GM12878 (cell line): ENCODE measurements around the gene CRX.
"Not testable (repeated sequence)": the region's sequence is repeated elsewhere in the genome, so short reads cannot be mapped to it uniquely, and the experiment has no call there.

ENCODE experiments used
- ASH2L ChIP-seq: fragments of 300-600, 200-600 bp; sonication (generic); IDR thresholded peaks from 2 replicates; pipeline ENCODE4 v1.6.1; 2017; ENCODE audit warnings: low read depth, mild to moderate bottlenecking, borderline replicate concordance
- BCL11A ChIP-seq: IDR thresholded peaks from 2 replicates; pipeline ENCODE4 v1.6.1; 2011; ENCODE audit warnings: low read depth, low read length
- EP300 ChIP-seq, 2 experiments: fragments of 150-350 bp in 1 of 2; IDR thresholded peaks; 2 replicates each; pipeline ENCODE4 v1.6.1; 2011 to 2012; ENCODE audit warnings: low read depth in 2 of 2, low read length in 2 of 2, borderline replicate concordance in 1 of 2, improper control_type of control experiment in 1 of 2, inconsistent platforms in 1 of 2; ENCODE audit not compliant: control insufficient read depth in 1 of 2
- HDAC2 ChIP-seq: fragments of 200-600 bp; sonication (generic); IDR thresholded peaks from 2 replicates; pipeline ENCODE4 v1.6.1; 2017
- MXI1 ChIP-seq: fragments of 150-350 bp; IDR thresholded peaks from 2 replicates; pipeline ENCODE4 v1.6.1; 2011; ENCODE audit warnings: low read depth, mild to moderate bottlenecking, inconsistent platforms, low read length, improper control_type of control experiment
- POLR2A ChIP-seq: IDR thresholded peaks from 2 replicates; pipeline ENCODE4 v1.6.1; 2011; ENCODE audit warnings: low read depth, mild to moderate bottlenecking, low read length
- POLR2AphosphoS2 ChIP-seq: IDR thresholded peaks from 2 replicates; pipeline ENCODE4 v1.6.1; 2011; ENCODE audit warnings: low read depth, mild to moderate bottlenecking, low read length, improper control_type of control experiment, moderate library complexity
- POLR2AphosphoS5 ChIP-seq: IDR thresholded peaks from 2 replicates; pipeline ENCODE4 v1.6.1; 2011; ENCODE audit warnings: mild to moderate bottlenecking, low read length, inconsistent platforms
- SUPT20H ChIP-seq: IDR thresholded peaks from 2 replicates; pipeline ENCODE4 v1.6.1; 2011; ENCODE audit warnings: low read depth, mild to moderate bottlenecking, low read length, moderate library complexity, borderline replicate concordance; ENCODE audit not compliant: control insufficient read depth
- TCF3 ChIP-seq: IDR thresholded peaks from 2 replicates; pipeline ENCODE4 v1.6.1; 2012; ENCODE audit warnings: low read depth, mild to moderate bottlenecking, low read length, borderline replicate concordance; ENCODE audit not compliant: insufficient read depth
- TF ChIP-seq, protein P1 (sequence below): fragments of 450-650 bp; conservative IDR thresholded peaks from 2 replicates; pipeline ENCODE4 v1.6.1; 2017; ENCODE audit warnings: mild to moderate bottlenecking, moderate library complexity

DNA sequence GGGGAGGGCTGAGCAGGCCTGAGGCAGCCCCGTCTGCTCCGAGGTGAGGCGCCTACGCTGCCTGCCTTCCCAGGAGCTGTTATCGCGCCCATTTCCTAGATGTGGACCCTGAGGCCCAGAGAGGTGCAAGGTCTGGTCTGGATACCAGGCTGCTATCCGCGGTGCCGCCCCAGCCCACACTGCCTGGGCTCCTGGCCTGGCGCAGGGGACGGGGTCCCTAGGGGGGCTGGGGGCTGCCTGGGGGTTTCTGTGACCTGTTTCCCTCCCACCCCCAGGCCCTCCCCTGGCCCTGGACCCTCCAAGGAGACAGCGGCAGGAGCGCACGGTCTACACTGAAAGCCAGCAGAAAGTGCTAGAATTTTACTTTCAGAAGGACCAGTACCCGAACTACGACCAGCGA is 38.1 kb downstream of the CRX start:
- not testable (repeated sequence) for TF ChIP-seq POLR2AphosphoS2; BCL11A; EP300 (IDR thresholded peaks at IDR 0.05; ENCODE audit: borderline replicate concordance in 1 of 2, control insufficient read depth in 1 of 2, low read depth in 2 of 2, low read length in 2 of 2); SUPT20H; MXI1; POLR2AphosphoS5; POLR2A; ASH2L; HDAC2; TCF3
- TF ChIP-seq, protein P1, sequence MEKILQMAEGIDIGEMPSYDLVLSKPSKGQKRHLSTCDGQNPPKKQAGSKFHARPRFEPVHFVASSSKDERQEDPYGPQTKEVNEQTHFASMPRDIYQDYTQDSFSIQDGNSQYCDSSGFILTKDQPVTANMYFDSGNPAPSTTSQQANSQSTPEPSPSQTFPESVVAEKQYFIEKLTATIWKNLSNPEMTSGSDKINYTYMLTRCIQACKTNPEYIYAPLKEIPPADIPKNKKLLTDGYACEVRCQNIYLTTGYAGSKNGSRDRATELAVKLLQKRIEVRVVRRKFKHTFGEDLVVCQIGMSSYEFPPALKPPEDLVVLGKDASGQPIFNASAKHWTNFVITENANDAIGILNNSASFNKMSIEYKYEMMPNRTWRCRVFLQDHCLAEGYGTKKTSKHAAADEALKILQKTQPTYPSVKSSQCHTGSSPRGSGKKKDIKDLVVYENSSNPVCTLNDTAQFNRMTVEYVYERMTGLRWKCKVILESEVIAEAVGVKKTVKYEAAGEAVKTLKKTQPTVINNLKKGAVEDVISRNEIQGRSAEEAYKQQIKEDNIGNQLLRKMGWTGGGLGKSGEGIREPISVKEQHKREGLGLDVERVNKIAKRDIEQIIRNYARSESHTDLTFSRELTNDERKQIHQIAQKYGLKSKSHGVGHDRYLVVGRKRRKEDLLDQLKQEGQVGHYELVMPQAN, result not testable (repeated sequence)
